ENCODE measurements around the gene UBL5. TPM values are rescaled to one million over a fixed set of nuclear protein-coding genes. Genes with fewer than 3 reads are reported as not detected.

Gene UBL5
- total and polyA plus RNA-seq, 10 of the 15 experiments (the other 5 are each of a cell fraction or from before 2014, with no cell fraction given) = 297 to 897 (median 711) TPM

DNA sequence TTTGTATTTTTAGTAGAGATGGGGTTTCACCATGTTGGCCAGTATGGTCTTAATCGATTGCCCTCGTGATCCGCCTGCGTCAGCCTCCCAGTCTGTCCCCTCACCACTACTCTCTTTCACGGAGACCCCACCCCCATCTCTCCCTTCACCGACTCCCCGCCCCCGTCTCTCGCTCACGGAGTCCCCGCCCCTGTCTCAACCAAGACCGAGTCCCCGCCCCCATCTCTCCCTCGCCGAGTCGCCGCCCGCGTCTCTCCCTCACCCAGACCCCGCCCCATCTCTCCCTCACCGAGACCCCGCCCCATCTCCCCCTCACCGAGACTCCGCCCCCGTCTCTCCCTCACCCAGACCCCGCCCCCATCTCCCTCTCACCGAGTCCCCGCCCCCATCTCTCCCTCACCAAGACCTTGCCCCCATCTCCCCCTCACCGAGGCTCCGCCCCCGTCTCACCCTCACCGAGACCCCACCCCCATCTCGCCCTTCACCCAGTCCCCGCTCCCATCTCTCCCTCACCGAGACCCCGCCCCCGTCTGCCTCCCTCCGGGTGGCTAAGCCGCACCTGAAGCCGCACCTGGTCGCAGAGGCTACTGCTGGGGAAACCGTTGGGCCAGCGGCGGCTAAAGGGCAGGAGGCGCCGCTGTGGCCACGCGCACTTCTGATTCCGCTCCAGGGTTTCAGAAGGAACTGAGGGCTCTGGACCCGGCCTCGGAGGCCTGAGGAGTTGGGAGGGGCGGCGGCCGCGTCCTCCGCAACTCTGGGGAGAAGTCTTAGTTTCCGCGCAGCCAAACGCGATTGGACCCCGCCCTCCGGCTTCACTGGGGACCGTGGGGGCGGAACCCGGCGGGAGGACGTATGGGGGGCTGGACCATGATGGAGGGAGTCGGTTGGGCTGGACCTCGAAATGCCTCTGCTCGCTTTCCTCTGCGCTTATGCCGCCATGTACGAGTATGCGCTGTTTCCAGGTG is 42.1 kb upstream of the UBL5 start (continued):
- TF ChIP-seq POLR2AphosphoS5 (IDR thresholded peaks at IDR 0.05; ENCODE audit: low read length) = peak; percentile 45; the same call in 1 of the 2 replicates
- no peak for TF ChIP-seq SREBF2 (IDR thresholded peaks at IDR 0.05; ENCODE audit: low read length)
- TF ChIP-seq HSF1 (IDR thresholded peaks at IDR 0.05; ENCODE audit: low read depth, low read length) = no peak
- TF ChIP-seq YY1 (IDR thresholded peaks at IDR 0.05; ENCODE audit: low read depth, low read length) = peak; percentile 75; the same call in 1 of the 2 replicates
- no peak for TF ChIP-seq ZNF274 (IDR thresholded peaks at IDR 0.05; ENCODE audit: insufficient read depth, insufficient read length)
- peak; percentile 20; the same call in 1 of the 2 replicates for TF ChIP-seq TAF1 (IDR thresholded peaks at IDR 0.05; ENCODE audit: borderline replicate concordance, low read depth, low read length)
- no peak for TF ChIP-seq HDAC2 (IDR thresholded peaks at IDR 0.05)
- TF ChIP-seq IRF4 (IDR thresholded peaks at IDR 0.05; ENCODE audit: low read depth, low read length) = no peak
- TF ChIP-seq IKZF1 (conservative IDR thresholded peaks at IDR 0.05) = no peak; the same call in 1 of the 2 replicates
- TF ChIP-seq PBX3 (IDR thresholded peaks at IDR 0.05; ENCODE audit: insufficient replicate concordance, low read depth, low read length) = no peak

Measured in GM12878 (cell line).